MCF 10A (cell line): ENCODE measurements around the gene PSG2. TPM values are rescaled to one million over a fixed set of nuclear protein-coding genes. Genes with fewer than 3 reads are reported as not detected.
"Not testable (repeated sequence)": the region's sequence is repeated elsewhere in the genome, so short reads cannot be mapped to it uniquely, and the experiment has no call there.

Experiments
- BruUV-seq: library from RNA; stranded (reverse); fragments of 400-500 nt; replicated peaks from 2 replicates; lab custom pipeline; 2021; lab: Mats Ljungman, UMichigan
- CTCF ChIA-PET: fragments of 300-600 bp; sonication (Branson Sonifier 250); formaldehyde crosslinking; extraction: SDS; loops from one replicate; lab custom pipeline; 2021; ENCODE audit warnings: antibody characterized with exemption, inconsistent platforms; lab: Yijun Ruan, JAX
- POLR2A ChIA-PET: fragments of 300-600, 350-650 bp; sonication (Branson Sonifier 250); formaldehyde crosslinking; extraction: SDS; loops from one replicate; lab custom pipeline; 2020; ENCODE audit warnings: antibody characterized with exemption, inconsistent platforms; lab: Yijun Ruan, JAX
- DNase-seq: peaks from one replicate; pipeline ENCODE4 v3.0.0-alpha.2; 2018; ENCODE audit not compliant: unreplicated experiment
- H3K27ac Mint-ChIP-seq: one replicate; pipeline ENCODE4 v1.8.0; 2022; ENCODE audit warnings: mild to moderate bottlenecking, low read depth, mixed read lengths; ENCODE audit not compliant: unreplicated experiment
- H3K27me3 Mint-ChIP-seq: one replicate; pipeline ENCODE4 v1.8.0; 2022; ENCODE audit warnings: mixed read lengths; ENCODE audit not compliant: insufficient read depth, unreplicated experiment
- H3K36me3 Mint-ChIP-seq: one replicate; pipeline ENCODE4 v1.8.0; 2022; ENCODE audit warnings: mild to moderate bottlenecking, moderate library complexity, mixed read lengths; ENCODE audit not compliant: insufficient read depth, unreplicated experiment
- H3K4me1 Mint-ChIP-seq: one replicate; pipeline ENCODE4 v1.8.0; 2022; ENCODE audit warnings: mixed read lengths; ENCODE audit not compliant: insufficient read depth, unreplicated experiment
- H3K4me3 Mint-ChIP-seq: one replicate; pipeline ENCODE4 v1.8.0; 2022; ENCODE audit warnings: mild to moderate bottlenecking, moderate library complexity, mixed read lengths; ENCODE audit not compliant: unreplicated experiment
- H3K9me3 Mint-ChIP-seq: one replicate; pipeline ENCODE4 v1.8.0; 2022; ENCODE audit warnings: mixed read lengths; ENCODE audit not compliant: unreplicated experiment
- intact Hi-C: fragments of 100-400 bp; cut with micrococcal nuclease; formaldehyde crosslinking; loops from 2 replicates; pipeline ENCODE4 v1.14.1; 2022
- total RNA-seq: library from RNA; stranded (reverse); gene quantifications from 2 replicates; pipeline ENCODE4 v1.2.3, GENCODE V29; 2022
- TF ChIP-seq, protein P1 (sequence below): fragments of 200-600 bp; IDR thresholded peaks from one replicate; pipeline ENCODE4 v1.8.0; 2022; ENCODE audit warnings: antibody characterized with exemption, mild to moderate bottlenecking; ENCODE audit not compliant: unreplicated experiment

PSG2 gene
- total RNA-seq, 1 experiment from 2014 or later, result not detected

DNA sequence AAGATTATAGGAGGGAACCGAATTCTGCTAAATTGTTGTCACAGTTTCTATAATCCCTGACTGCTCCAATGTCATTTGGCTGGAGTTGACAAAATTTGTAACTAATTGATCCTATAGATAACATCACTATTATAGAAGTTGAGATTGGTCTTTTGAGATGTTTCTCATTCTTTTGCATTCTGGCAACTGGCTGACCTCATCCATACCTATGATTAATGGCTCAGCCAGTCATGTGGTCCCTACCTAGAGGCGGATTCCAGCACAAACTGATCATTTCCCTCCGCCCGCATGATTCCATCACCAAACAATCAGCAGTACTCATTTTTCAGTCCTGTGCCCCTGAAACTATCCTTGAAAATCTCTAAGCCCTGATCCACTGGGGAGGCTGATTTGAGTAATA lies 4.2 kb downstream of the PSG2 start:
- ChIA-PET POLR2A (no interaction called here), CTCF (interaction anchor here (1.1 kb wide), 1 partner anchor 8 kb away, joined by 5 read pairs; no protein-coding TSS in a partner anchor)
- Mint-ChIP-seq H3K27ac (peak overlapping the region; percentile 80), H3K9me3 (no peaks in the 10 kb centered on the region), H3K4me1 (peaks cover 10% of the 10 kb centered on the region), H3K27me3 (no peaks in the 10 kb centered on the region), H3K36me3 (no peaks in the 10 kb centered on the region), H3K4me3 (no peak overlapping the region)
- intact Hi-C loops, result no loop called here
- TF ChIP-seq, protein P1, sequence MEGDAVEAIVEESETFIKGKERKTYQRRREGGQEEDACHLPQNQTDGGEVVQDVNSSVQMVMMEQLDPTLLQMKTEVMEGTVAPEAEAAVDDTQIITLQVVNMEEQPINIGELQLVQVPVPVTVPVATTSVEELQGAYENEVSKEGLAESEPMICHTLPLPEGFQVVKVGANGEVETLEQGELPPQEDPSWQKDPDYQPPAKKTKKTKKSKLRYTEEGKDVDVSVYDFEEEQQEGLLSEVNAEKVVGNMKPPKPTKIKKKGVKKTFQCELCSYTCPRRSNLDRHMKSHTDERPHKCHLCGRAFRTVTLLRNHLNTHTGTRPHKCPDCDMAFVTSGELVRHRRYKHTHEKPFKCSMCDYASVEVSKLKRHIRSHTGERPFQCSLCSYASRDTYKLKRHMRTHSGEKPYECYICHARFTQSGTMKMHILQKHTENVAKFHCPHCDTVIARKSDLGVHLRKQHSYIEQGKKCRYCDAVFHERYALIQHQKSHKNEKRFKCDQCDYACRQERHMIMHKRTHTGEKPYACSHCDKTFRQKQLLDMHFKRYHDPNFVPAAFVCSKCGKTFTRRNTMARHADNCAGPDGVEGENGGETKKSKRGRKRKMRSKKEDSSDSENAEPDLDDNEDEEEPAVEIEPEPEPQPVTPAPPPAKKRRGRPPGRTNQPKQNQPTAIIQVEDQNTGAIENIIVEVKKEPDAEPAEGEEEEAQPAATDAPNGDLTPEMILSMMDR, result no peak
- DNase-seq, result peak; percentile 13
- no TSS peak for BruUV-seq

DNA sequence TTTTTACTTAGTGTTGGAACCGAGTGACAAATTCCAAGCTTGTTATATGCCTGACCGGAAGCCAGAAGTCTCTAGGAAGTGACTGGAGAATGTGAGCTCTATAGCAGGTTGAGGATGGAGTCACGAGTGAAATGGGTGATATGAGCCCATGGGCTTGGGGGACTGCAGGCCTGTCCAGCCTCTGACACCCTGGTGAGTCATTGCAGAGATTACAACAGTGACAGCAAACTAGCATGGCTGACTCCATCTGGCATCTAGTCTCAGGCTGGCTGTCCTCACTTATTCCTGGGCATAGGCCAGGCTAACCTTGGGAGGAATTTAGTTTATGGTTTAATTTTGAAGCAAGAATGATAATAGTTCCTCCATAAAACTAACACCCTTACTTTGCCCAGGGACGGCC lies 4.6 kb downstream of the PSG2 start:
- POLR2A ChIA-PET, H3K4me3 Mint-ChIP-seq, H3K9me3 Mint-ChIP-seq, intact Hi-C loops, H3K36me3 Mint-ChIP-seq, H3K27ac Mint-ChIP-seq, BruUV-seq, H3K27me3 Mint-ChIP-seq: not testable (repeated sequence)
- peaks cover 10% of the 10 kb centered on the region for H3K4me1 Mint-ChIP-seq
- CTCF ChIA-PET, result interaction anchor here (1.1 kb wide), 1 partner anchor 8 kb away, joined by 5 read pairs; no protein-coding TSS in a partner anchor
- DNase-seq, result peak; percentile 47

DNA sequence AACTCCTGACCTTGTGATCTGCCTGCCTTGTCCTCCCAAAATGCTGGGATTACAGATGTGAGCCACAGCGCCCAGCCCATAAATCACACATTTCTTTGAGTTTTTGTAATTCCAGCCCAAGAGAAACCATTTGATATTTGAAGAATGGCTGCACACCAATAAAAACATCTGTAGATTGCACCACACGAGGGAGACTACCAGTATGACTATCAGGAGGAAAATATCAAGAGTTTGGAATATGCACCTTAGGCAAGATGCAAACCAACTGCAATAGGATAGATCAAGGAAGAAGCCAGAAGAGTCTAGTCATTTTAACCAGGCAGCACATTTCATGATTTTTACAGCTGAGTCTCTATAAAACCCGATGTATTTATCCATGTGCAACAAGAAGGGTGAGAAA lies 20.1 kb downstream of the PSG2 start:
- BruUV-seq, DNase-seq, H3K9me3 Mint-ChIP-seq, H3K4me1 Mint-ChIP-seq, H3K27ac Mint-ChIP-seq, intact Hi-C loops, H3K4me3 Mint-ChIP-seq, H3K36me3 Mint-ChIP-seq: not testable (repeated sequence)
- ChIA-PET POLR2A (interaction anchor here (0.7 kb wide), 1 partner anchor 385 kb away, joined by 3 read pairs; no protein-coding TSS in a partner anchor), CTCF (interaction anchor here (0.6 to 1.0 kb wide), 2 partner anchors 21 to 532 kb away, joined by 4 to 5 read pairs; no protein-coding TSS in a partner anchor)
- peaks cover 33% of the 10 kb centered on the region for H3K27me3 Mint-ChIP-seq

DNA sequence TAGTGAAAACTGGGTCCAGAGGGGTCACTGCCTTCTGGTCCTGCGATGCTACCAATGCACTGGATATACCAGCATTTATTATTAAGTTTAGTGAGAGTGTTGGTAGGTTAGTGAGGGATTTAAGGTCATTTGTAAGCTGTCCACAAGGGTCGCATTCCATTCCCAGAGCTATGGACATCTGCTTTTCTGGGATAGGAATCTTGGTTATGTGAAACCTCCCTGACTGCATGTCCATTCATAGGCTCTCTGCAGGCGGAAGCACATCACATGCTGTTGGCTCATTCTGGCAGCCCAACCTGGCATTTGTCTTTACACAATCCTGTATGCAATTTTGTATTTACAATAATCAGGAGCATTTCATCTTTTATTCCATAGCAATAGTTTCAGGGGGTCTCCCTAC lies 21.2 kb downstream of the PSG2 start:
- DNase-seq, H3K4me1 Mint-ChIP-seq, BruUV-seq, H3K27ac Mint-ChIP-seq, H3K9me3 Mint-ChIP-seq, intact Hi-C loops, POLR2A ChIA-PET, H3K4me3 Mint-ChIP-seq, H3K36me3 Mint-ChIP-seq: not testable (repeated sequence)
- peaks cover 22% of the 10 kb centered on the region for H3K27me3 Mint-ChIP-seq
- CTCF ChIA-PET, result interaction anchor here (0.6 kb wide), 3 partner anchors 22 to 132 kb away, joined by 3 read pairs; no protein-coding TSS in a partner anchor

DNA sequence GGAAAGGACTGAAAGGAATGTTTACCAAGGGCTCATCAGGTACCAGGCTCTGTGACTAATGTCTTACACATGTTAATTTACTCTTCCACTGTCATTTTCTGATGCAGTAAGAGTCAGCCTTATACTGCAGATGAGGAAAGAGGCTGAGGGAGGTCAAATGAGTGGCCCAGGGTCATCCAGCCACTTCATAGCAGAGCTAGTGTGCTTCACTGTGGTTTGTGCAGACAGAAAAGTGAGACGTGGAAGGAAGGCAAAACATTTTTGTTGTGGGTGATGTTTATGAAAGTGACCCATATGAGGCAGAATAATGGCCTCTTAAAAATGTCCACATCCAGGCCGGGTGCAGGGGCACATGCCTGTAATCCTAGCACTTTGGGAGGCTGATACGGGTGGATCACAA lies 22.2 kb downstream of the PSG2 start:
- H3K4me3 Mint-ChIP-seq, BruUV-seq, intact Hi-C loops, POLR2A ChIA-PET, H3K36me3 Mint-ChIP-seq, DNase-seq, H3K4me1 Mint-ChIP-seq, CTCF ChIA-PET, H3K27ac Mint-ChIP-seq, H3K9me3 Mint-ChIP-seq: not testable (repeated sequence)
- H3K27me3 Mint-ChIP-seq, result peaks cover 11% of the 10 kb centered on the region

DNA sequence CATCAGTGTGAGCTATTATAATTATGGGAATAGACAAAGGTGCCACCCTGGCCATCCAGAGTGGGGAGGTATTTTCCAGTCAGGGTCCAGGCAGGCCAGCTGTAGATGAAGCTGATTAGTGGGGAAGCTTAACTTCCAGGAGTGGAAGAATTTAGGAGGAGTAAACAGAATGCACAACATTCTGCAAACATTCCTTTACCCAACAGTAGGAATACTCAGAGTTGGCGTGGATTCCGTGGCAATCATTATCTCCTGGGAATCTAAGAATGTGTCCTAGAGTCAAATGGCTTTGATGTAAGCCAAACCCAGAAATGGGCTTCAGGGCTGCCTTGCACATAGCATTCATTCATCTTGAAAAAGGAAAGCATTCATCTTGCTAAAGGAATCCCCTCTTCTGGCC lies 23.0 kb downstream of the PSG2 start:
- H3K4me3 Mint-ChIP-seq, H3K36me3 Mint-ChIP-seq, intact Hi-C loops, POLR2A ChIA-PET, H3K27ac Mint-ChIP-seq, H3K4me1 Mint-ChIP-seq, H3K9me3 Mint-ChIP-seq, BruUV-seq, DNase-seq, CTCF ChIA-PET: not testable (repeated sequence)
- H3K27me3 Mint-ChIP-seq, result peaks cover 11% of the 10 kb centered on the region

DNA sequence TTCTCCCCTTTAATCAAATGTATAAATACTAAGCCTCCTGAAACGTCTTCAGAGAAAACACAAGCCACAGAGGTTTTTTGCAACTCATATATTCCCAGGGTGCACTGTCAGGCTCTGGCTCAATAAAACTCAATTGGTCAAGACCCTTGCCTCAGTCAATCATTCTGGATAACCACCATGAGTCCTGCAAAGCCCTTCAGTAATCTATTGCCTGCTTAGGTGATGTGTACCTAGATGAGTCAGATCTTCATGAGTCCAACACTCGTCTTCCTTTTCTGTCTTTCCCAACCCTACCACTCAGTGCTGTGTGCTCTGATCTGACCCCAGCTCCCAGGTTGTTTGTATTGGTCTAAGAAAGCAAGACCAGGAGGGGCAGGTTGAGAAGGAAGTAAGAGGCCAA lies 24.1 kb downstream of the PSG2 start:
- intact Hi-C loops, H3K27ac Mint-ChIP-seq, H3K4me3 Mint-ChIP-seq, BruUV-seq, CTCF ChIA-PET, POLR2A ChIA-PET, H3K9me3 Mint-ChIP-seq, H3K4me1 Mint-ChIP-seq, H3K36me3 Mint-ChIP-seq, DNase-seq: not testable (repeated sequence)
- H3K27me3 Mint-ChIP-seq, result peaks cover 11% of the 10 kb centered on the region

DNA sequence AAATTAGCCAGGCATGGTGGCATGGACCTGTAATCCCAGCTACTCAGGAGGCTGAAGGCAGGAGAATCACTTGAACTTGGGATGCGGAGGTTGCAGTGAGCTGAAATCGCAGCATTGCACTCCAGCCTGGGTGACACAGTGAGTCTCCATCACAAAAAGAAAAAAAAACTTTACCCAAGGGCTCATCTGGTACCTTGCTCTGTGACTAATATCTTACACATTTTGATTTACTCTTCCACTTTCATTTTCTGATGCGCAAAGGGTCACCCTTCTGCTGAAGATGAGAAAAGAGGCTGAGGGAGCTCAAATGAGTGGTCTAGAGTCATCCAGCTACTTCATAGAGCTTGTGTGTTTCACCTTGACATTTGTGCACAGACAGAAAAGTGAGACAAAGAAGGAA lies 34.5 kb downstream of the PSG2 start:
- H3K27ac Mint-ChIP-seq, intact Hi-C loops, DNase-seq, H3K36me3 Mint-ChIP-seq, H3K4me1 Mint-ChIP-seq, CTCF ChIA-PET, H3K9me3 Mint-ChIP-seq, BruUV-seq, H3K4me3 Mint-ChIP-seq: not testable (repeated sequence)
- POLR2A ChIA-PET, result interaction anchor here (0.7 kb wide), 1 partner anchor 759 kb away, joined by 3 read pairs; no protein-coding TSS in a partner anchor
- H3K27me3 Mint-ChIP-seq, result peaks cover 11% of the 10 kb centered on the region
